Measurements from ENCODE around the gene SGPP1. TPM values are rescaled to one million over a fixed set of nuclear protein-coding genes. Genes with fewer than 3 reads are reported as not detected.

Gene SGPP1
- total and polyA plus RNA-seq, 2 of the 8 experiments (the other 6 are each of a cell fraction or from before 2014, with no cell fraction given): 5.7 to 8.1 TPM

- DNase-seq (ENCODE audit: low read depth in 1 of 2, low spot score in 2 of 2): no peak
- FAIRE-seq: no peak
- H2BK12ac ChIP-seq (ENCODE audit: low read depth, low read length): no peak overlapping the region
- ChIA-PET CTCF (ENCODE audit: partially characterized antibody) (no interaction called here), POLR2A (ENCODE audit: partially characterized antibody) (interaction anchor here (0.6 kb wide), 1 partner anchor 247 kb away, joined by 3 read pairs; no protein-coding TSS in a partner anchor)
- 85 to 100% methylated on average over 1 to 5 of the region's 5 CpGs for WGBS, 2 experiments (ENCODE audit: extremely low coverage in 1 of 2, insufficient coverage in 1 of 2, insufficient read length in 1 of 2, insufficient replicate concordance in 2 of 2, low coverage in 1 of 2, low lambda C conversion rate in 2 of 2, missing lambda C conversion rate in 1 of 2)
- H3K4me2 ChIP-seq (ENCODE audit: insufficient read depth in 1 of 2, low read depth in 2 of 2, low read length in 2 of 2): no peak overlapping the region
- TF ChIP-seq RNF2 (IDR thresholded peaks at IDR 0.05; ENCODE audit: borderline replicate concordance, low read depth, low read length, missing control alignments, poor library complexity, severe bottlenecking) (no peak), JUN (IDR thresholded peaks at IDR 0.05; ENCODE audit: low read depth, low read length) (no peak), RAD21 (IDR thresholded peaks at IDR 0.05 in 1 of 2, conservative IDR thresholded peaks at IDR 0.05 in 1 of 2; ENCODE audit: low read depth in 2 of 2, low read length in 2 of 2) (no peak), TAF7 (optimal IDR thresholded peaks at IDR 0.05; ENCODE audit: borderline replicate concordance, low read depth, low read length) (no peak), CREB1 (IDR thresholded peaks at IDR 0.05) (no peak)
- no peak overlapping the region for H2BK5ac ChIP-seq (ENCODE audit: low read depth, low read length)
- no peak overlapping the region for H4K8ac ChIP-seq (ENCODE audit: extremely low read depth, insufficient read depth, low read length)
- H3K36me3 ChIP-seq (ENCODE audit: control insufficient read depth in 2 of 4, insufficient read depth in 4 of 4, low read length in 3 of 4): no peaks in the 10 kb centered on the region
- no peak overlapping the region for H3K4ac ChIP-seq (replicated peaks; ENCODE audit: insufficient read length, low read depth, low read length)
- H4K5ac ChIP-seq (ENCODE audit: insufficient read length, low read depth, low read length): no peak overlapping the region
- no peak overlapping the region for H3K4me3 ChIP-seq (ENCODE audit: extremely low read depth in 1 of 4, insufficient read depth in 2 of 4, low read depth in 3 of 4, low read length in 4 of 4)
- no peaks in the 10 kb centered on the region for H3K27me3 ChIP-seq (replicated peaks in 1 of 4; ENCODE audit: control insufficient read depth in 3 of 4, extremely low read depth in 1 of 4, insufficient read depth in 3 of 4, low read length in 3 of 4)
- H3K79me1 ChIP-seq (ENCODE audit: low read depth, low read length): no peaks in the 10 kb centered on the region
- H3K4me1 ChIP-seq (replicated peaks in 1 of 4; ENCODE audit: control insufficient read depth in 3 of 4, insufficient read depth in 4 of 4, low read length in 3 of 4): no peaks in the 10 kb centered on the region
- no peak overlapping the region for H3K18ac ChIP-seq (ENCODE audit: extremely low read depth, low read length)
- H3K56ac ChIP-seq (replicated peaks; ENCODE audit: insufficient read length, low read depth, low read length): no peak overlapping the region
- no peaks in the 10 kb centered on the region for H3K9me3 ChIP-seq (ENCODE audit: insufficient read depth in 2 of 2, low read depth in 1 of 2, low read length in 1 of 2)
- no peaks in the 10 kb centered on the region for H3K79me2 ChIP-seq (ENCODE audit: control insufficient read depth in 1 of 2, insufficient read depth in 2 of 2, low read length in 2 of 2)
- no peak overlapping the region for H3K9ac ChIP-seq (replicated peaks in 1 of 4; ENCODE audit: extremely low read depth in 1 of 4, low read depth in 3 of 4, low read length in 3 of 4)
- no peak overlapping the region for H2BK15ac ChIP-seq (ENCODE audit: low read length)
- no peak overlapping the region for H2BK120ac ChIP-seq (replicated peaks; ENCODE audit: low read depth, low read length)
- H3K14ac ChIP-seq (ENCODE audit: insufficient read length): no peak overlapping the region
- H2AFZ ChIP-seq (ENCODE audit: low read length): no peak overlapping the region
- no peak overlapping the region for H3K23ac ChIP-seq (ENCODE audit: insufficient read length)
- no peak overlapping the region for H2AK5ac ChIP-seq (ENCODE audit: low read depth, low read length)
- H3K23me2 ChIP-seq (ENCODE audit: low read depth, low read length): no peaks in the 10 kb centered on the region
- no peak overlapping the region for H3K27ac ChIP-seq (ENCODE audit: low read depth, low read length)
- no peak overlapping the region for H4K91ac ChIP-seq (replicated peaks; ENCODE audit: insufficient read length, low read length)
- H2BK20ac ChIP-seq (ENCODE audit: low read length): no peak overlapping the region
- peaks cover 0 to 2% of the 10 kb centered on the region in 2 experiments for H4K20me1 ChIP-seq (replicated peaks in 1 of 2; ENCODE audit: control insufficient read depth in 1 of 2, insufficient read depth in 2 of 2, low read length in 2 of 2)
These were observed 54.6 kb downstream of the SGPP1 start for GRCh38 chr14:63673255-63673654.
